ENCODE data around the gene PDILT.
"Not testable (repeated sequence)": the region's sequence is repeated elsewhere in the genome, so short reads cannot be mapped to it uniquely, and the experiment has no call there.

Gene PDILT

GRCh38 chr16:20404637-20405036 lies at the start of gene PDILT:
Gene PDILT, minus strand, starts transcription at chr16:20404737. Its CDS starts 5,437 bp downstream, at chr16:20399300.
- no peak for DNase-seq (ENCODE audit: low spot score)

- DNase-seq (ENCODE audit: low spot score), result not testable (repeated sequence)
These were observed 49.1 kb upstream of the PDILT start for GRCh38 chr16:20453633-20454032.

DNA sequence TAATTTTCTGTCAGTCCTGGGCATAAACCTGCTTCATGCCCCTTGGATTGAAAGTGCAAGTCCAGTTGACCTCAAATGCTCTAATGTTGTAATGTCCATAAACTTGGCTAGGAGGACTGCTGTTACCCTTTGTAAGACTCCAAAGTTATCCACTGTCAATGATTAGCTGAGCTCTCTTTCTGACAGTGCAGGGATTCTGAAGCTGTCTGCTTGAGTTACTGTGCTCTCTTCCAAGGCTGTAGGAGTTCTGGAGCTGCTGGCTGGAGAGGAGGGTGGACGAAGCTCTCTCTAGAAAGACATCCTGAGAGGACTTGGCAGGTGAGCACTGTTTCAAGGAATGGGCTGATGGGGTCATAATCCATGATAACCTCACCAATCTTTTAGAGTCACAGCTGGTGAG lies 46.8 kb upstream of the PDILT start, which contains the start of gene ACSM2A:
TSS of gene ACSM2A (plus strand) at position 158 of the 400 bp plus-strand sequence. CDS start 8,594 bp downstream, outside the sequence.
- not testable (repeated sequence) for DNase-seq (ENCODE audit: low spot score)

DNA sequence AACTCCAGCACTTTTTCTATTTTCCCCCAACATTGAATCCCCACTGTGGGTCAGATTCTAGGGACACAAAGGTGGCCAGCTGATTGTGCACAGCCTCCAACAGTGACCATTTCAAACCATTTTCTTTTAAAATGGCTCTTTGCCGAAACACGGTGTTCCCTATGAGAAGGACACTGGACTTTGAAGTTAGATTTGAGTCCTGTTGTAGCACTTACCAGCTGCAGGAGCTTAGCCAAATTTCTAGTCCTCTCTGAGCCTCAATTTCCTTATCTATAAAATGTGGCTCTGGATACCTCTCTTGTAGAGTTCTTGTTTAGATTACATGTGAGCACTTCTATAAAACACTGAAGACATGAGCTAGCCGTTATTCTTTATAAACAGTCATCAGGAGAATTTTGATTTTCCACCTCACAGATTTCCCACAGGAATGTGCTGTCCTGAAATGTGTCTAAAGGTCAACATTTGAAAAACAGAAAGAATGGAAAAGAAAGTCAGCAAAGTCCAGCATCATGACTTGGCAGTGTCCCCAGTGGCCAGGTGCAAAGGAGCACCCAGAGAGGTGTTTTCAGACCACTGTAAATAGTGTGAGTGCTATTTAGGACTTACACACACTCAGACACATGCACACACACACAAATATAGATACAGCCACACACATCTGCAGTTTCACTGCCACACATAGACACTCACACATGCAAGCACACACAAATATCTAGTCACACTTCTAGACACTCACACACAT lies 42.3 kb upstream of the PDILT start:
- DNase-seq (ENCODE audit: low spot score), result not testable (repeated sequence)

DNA sequence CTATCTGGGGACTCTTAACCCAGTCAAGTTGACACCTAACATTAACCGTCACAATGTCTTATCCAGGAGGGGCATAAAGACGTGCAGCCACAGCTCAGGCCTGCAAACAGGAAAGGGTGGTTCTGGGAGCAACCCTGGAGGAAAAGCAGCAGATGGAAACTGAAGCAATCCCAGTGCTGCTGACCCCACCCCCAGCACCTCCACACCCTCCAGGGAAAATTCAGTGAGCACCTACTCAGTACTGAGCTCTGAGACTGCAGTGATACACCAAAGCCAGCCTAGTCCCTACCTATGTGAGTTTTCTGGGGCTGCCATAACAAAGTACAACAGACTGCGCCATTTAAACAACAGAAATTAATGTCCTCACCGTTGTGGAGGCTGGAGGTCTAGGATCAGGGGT lies 37.3 kb upstream of the PDILT start:
- not testable (repeated sequence) for DNase-seq (ENCODE audit: low spot score)

DNA sequence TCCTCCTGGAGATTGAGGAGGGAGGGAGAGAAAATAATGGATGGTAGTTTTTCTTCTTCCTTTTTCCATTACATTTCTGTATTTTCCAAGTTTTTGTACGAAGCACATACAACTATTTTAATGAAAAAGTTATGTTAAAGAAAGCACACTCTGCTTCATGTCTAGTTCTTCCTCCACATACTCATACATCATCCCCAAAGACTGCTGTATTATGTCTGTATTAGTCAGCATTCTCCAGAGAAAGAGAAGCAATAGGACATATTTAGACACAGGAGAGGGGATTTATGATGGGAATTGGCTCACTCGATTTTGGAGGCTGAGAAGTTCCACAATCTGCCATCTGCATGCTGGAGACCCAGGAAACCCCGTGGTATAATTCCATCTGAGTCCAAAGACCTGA lies 36.7 kb upstream of the PDILT start:
- DNase-seq (ENCODE audit: low spot score), result no peak

GRCh38 chr16:20440731-20441130 lies 36.2 kb upstream of the PDILT start:
- not testable (repeated sequence) for DNase-seq (ENCODE audit: low spot score)

DNA sequence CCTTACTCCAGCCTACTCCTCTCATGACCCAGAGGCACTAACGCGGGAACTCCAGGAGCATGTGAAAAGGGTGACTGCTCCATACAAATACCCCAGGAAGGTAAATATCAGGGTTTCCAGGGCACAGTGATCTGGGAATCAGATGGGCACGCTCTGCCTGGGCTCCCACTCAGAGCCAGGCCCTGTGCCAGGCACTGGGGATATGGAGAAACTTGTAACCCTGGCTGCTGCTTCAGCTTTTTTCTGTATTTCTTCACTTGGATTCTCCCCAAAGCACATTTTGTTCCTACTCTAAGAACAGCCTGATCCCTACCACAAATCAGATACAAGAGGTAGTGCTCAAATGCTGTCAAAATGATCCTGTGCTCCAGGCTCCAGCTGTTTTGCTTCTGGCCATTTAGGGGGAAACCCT lies 35.3 kb upstream of the PDILT start:
- not testable (repeated sequence) for DNase-seq (ENCODE audit: low spot score)

GRCh38 chr16:20438950-20439349 lies 34.4 kb upstream of the PDILT start:
- not testable (repeated sequence) for DNase-seq (ENCODE audit: low spot score)

DNA sequence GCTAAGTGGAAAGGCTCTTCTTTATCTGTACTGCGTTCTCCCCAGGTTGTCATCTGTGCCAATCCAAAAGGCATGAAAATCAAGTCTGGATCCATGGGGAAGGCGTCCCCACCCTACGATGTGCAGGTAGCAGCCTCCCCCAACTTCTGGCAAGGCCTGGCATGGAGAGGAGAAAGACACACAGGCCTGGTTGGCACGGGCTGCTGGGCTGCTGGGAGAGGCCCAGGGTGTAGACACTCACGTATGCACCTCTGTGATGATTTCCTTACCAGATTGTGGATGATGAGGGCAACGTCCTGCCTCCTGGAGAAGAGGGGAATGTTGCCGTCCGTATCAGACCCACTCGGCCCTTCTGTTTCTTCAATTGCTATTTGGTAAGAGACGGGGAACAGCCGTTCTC lies 26.4 kb upstream of the PDILT start:
- no peak for DNase-seq (ENCODE audit: low spot score)

DNA sequence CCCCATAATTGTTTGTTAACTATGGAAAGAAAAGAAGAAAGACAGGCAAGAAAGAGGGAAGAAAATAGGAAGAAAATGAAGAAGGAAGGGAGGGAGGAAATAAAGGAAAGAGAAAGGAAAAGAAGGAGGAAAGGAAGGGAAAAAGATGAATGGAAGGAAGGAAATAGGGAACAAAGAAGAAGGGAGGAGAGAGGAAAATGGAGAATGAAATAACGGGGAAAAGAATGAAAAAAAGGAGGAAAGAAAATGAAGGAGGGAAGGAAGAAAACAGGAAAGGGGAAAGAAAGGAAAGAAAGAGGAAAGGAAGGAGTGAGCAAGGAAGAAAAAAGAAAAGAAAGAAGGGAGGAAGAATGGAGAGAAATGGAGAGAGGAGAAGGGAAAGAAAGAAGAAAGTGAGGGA lies 25.9 kb upstream of the PDILT start:
- DNase-seq (ENCODE audit: low spot score), result not testable (repeated sequence)

DNA sequence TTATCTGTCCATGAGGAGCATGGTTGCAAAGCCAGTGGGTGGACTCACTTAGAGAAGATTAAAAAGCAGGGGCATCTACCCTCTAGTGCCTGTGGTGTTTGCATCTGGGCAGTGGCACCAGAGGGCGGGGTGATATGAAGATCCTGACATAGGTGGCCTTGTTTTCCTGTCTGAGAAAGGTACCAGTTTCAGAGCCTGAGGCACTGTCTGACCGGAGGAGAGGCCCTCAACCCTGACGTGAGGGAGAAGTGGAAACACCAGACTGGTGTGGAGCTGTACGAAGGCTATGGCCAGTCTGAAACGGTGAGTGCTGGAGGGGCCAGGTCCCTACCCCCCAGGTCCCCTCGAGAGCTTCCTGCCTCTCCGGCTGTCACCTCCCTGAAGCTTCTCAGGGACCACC lies 25.0 kb upstream of the PDILT start:
- DNase-seq (ENCODE audit: low spot score), result not testable (repeated sequence)

- DNase-seq (ENCODE audit: low spot score), result not testable (repeated sequence)
These were observed 22.9 kb upstream of the PDILT start for GRCh38 chr16:20427401-20427797.

- DNase-seq (ENCODE audit: low spot score), result no peak
These were observed 19.8 kb upstream of the PDILT start for GRCh38 chr16:20424129-20424866.

DNA sequence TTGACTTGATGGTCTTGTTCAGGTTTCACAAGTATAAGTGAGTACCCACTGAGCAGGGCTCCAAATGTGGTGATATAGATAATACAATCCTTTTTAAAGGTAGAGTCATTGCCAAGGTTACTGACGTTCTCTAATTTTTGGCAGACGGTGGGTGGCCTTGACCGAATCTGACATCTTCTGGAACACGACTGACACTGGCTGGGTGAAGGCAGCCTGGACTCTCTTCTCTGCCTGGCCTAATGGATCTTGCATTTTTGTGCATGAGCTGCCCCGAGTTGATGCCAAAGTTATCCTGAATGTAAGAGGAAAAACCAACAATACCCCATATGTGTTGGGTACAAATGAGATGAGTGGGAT lies 19.2 kb upstream of the PDILT start:
- not testable (repeated sequence) for DNase-seq (ENCODE audit: low spot score)

DNA sequence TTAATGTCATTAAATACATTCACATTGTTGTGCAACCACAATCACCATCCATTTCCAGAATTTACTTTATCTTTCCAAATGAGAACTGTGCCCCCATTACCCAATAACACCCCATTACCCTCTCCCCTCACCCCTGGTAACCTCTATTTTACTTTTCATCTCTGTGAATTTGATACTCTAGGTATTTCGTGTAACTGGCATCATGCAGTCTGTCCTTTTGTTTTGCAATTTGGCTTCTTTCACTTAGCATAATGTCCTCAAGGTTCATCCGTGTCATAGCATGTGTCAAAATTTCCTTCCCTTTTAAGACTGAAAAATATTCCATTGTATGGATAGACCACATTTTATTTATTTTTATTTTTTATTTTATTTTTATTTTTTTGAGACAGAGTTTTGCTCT lies 17.2 kb upstream of the PDILT start:
- not testable (repeated sequence) for DNase-seq (ENCODE audit: low spot score)

DNA sequence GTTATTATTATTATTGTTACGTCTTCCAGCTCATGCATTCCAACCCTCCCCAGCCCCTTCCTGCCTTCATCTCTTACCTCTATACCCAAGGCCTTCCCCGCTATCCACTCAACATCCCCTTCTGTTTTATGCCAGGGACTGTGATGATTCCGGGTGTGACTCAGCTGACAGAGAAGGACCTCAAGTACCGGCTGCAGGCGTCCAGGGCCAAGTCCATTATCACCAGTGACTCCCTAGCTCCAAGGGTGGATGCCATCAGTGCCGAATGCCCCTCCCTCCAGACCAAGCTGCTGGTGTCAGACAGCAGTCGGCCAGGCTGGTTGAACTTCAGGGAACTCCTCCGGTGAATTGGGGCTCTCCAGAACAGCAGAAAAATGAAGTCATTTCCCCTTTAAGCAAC lies 14.6 kb upstream of the PDILT start:
- DNase-seq (ENCODE audit: low spot score), result not testable (repeated sequence)

DNA sequence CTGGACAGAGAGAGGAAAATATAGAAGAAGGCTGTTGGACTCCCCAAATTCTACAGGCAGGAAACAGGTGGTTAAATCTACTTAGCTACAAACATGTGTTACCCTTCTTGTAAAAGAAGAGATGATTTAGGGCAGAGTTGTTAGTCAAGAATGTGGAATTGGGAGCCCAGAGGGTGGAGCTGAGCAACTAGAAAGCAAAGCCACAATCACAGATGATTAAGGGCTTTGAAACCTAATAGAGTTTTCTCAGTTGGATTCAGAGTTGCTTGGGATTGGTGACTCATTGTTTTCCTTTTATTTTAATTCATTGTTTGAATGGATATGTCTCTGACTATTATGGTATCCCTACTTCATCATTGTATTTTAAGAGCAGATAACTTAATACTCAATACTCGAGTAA lies 11.0 kb upstream of the PDILT start:
- DNase-seq (ENCODE audit: low spot score), result no peak

- no peak for DNase-seq (ENCODE audit: low spot score)
These were observed 6.5 kb upstream of the PDILT start for GRCh38 chr16:20411055-20411454.

DNA sequence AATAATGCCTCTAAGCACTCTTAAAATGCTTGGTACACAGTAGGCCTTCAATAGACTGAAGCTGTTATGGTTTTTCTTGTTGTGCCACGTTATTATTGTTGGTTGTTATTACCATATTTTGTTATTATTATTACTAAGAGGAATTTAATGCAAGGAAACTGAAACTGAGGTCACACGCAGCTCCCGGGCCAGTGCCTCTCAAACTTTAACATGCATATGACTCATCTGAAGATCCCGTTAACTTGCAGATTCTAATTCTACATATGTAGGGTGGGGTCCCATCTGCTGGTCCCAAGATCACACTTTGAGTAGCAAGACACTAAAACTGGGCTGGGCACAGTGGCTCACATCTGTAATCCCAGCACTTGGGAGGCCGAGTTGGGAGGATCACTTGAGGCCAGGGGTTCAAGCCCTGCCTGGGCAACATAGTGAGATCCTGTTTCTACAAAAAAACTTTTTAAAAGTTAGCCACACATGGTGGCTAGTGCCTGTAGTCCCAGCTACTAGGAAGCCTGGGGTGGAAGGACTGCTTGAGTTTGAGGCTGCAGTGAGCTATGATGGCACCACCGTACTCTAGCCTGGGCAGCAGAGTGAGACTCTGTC lies 5.7 kb upstream of the PDILT start:
- no peak for DNase-seq (ENCODE audit: low spot score)

DNA sequence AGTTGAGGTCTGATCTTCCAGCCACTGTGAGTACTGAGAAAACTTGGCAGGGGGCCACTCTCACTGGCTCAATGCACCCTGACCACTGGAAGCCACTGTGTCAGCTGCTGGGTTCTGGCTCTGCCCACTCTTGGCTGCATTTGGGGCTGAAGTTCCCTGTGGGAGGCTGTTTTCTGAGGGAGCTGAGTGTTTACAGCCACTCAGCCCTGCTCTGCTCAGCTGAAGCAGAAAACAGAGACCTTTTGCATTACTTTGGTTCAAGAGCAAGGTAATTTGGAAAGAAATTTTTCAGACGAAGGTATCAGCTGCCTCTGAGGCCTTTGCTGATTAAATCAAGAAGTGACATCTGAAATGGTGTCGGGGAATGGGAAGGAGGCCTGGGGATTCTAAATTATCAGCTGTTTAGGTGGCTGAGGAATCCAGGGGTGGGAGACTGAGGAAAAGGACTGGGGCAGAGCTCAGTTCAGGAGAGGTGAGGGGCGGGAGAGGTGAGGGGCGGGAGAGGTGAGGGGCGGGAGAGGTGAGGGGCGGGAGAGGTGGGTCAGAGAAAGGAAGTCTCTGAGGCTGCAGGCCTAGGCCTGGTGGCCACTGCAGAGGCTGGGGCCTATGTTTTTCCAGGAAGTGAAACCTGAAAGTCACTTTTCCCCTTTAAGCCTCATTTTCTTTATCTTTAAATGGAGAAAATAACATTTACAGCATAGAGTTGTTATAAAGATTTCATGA lies 5.0 kb upstream of the PDILT start, which contains the start of gene ACSM5:
TSS of gene ACSM5 (plus strand) at position 137 of the 723 bp plus-strand sequence. CDS start 1,951 bp downstream, outside the sequence.
- DNase-seq (ENCODE audit: low spot score), result no peak

GRCh38 chr16:20402651-20403050 lies 1.9 kb downstream of the PDILT start:
- no peak for DNase-seq (ENCODE audit: low spot score)

All from AG08395 (cell line).